ENCODE measurements around the gene OPCML.

DNA sequence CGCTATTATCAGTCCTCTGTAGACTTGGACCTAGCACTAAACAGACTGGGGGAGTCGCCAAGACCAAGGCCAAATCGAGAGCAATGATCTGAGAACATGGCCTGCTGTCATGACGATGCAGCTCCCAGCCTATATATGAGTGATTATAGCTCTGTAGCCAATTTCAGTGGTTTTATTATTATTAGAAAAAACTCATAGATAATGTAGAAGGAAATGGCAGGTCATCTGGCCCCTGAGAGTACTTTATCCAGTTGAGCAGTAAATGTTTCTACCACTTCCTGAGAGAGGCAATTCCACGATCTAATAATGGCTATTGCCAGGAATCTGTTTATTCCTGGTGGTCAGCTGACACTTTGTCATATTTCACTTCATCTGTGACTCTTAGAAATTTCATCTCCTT is 666.7 kb downstream of the OPCML start:
- TF ChIP-seq, protein P1, sequence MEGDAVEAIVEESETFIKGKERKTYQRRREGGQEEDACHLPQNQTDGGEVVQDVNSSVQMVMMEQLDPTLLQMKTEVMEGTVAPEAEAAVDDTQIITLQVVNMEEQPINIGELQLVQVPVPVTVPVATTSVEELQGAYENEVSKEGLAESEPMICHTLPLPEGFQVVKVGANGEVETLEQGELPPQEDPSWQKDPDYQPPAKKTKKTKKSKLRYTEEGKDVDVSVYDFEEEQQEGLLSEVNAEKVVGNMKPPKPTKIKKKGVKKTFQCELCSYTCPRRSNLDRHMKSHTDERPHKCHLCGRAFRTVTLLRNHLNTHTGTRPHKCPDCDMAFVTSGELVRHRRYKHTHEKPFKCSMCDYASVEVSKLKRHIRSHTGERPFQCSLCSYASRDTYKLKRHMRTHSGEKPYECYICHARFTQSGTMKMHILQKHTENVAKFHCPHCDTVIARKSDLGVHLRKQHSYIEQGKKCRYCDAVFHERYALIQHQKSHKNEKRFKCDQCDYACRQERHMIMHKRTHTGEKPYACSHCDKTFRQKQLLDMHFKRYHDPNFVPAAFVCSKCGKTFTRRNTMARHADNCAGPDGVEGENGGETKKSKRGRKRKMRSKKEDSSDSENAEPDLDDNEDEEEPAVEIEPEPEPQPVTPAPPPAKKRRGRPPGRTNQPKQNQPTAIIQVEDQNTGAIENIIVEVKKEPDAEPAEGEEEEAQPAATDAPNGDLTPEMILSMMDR (IDR thresholded peaks at IDR 0.05; ENCODE audit: low read length): no peak
- no peak for TF ChIP-seq EZH2phosphoT487 (IDR thresholded peaks at IDR 0.05; ENCODE audit: low read length)
